Liver (tissue), 3 donors: Measurements from ENCODE around the gene CLIC5.

Source experiments
- FOXA1 ChIP-seq: IDR thresholded peaks from 2 replicates; pipeline ENCODE4 v1.6.1; 2016; ENCODE audit warnings: antibody characterized with exemption
- RAD21 ChIP-seq, 2 donors: IDR thresholded peaks; 2 replicates each; pipeline ENCODE4 v1.6.1; 2016; ENCODE audit warnings: antibody characterized with exemption in 2 of 2, mild to moderate bottlenecking in 2 of 2
- REST ChIP-seq: IDR thresholded peaks from 2 replicates; pipeline ENCODE4 v1.6.1; 2016; ENCODE audit warnings: antibody characterized with exemption, mild to moderate bottlenecking
- SP1 ChIP-seq: IDR thresholded peaks from 2 replicates; pipeline ENCODE4 v1.6.1; 2018; ENCODE audit warnings: antibody characterized with exemption, mild to moderate bottlenecking
- TAF1 ChIP-seq: conservative IDR thresholded peaks from 2 replicates; pipeline ENCODE4 v1.6.1; 2016; ENCODE audit warnings: antibody characterized with exemption, mild to moderate bottlenecking
- YY1 ChIP-seq: IDR thresholded peaks from 2 replicates; pipeline ENCODE4 v1.6.1; 2016; ENCODE audit warnings: antibody characterized with exemption, mild to moderate bottlenecking
- TF ChIP-seq, protein P1 (sequence below): fragments of 150-350 bp; IDR thresholded peaks from 2 replicates; pipeline ENCODE4 v1.5.1; 2017; ENCODE audit warnings: improper control_type of control experiment, low read depth, low read length; ENCODE audit not compliant: missing input control
- TF ChIP-seq, protein P2 (sequence below): IDR thresholded peaks from 2 replicates; pipeline ENCODE4 v1.6.1; 2016; ENCODE audit warnings: antibody characterized with exemption
- TF ChIP-seq, protein P3 (sequence below): IDR thresholded peaks from 2 replicates; pipeline ENCODE4 v1.6.1; 2016; ENCODE audit warnings: antibody characterized with exemption
- donor health status: healthy.
- donor health status: healthy.

DNA sequence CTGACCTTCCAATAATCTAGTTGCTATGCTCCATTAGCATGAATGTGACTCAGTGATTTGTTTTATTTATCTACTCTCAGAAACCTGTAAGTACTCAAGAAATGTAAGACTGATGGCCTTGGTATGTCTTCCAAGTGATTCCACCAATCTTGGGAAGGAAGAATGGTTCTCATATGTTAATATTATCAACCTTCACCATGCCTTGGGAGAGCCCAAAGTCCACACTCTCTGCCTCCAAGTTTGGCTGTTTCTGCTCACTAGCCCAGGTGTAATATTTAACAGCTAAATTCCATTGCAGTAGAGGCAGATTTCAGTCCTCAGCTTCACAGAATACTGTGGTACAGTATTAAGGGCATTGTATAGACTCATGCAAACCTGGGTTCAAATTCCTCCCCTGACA, 51.8 kb downstream of the CLIC5 start:
- TF ChIP-seq, protein P1, sequence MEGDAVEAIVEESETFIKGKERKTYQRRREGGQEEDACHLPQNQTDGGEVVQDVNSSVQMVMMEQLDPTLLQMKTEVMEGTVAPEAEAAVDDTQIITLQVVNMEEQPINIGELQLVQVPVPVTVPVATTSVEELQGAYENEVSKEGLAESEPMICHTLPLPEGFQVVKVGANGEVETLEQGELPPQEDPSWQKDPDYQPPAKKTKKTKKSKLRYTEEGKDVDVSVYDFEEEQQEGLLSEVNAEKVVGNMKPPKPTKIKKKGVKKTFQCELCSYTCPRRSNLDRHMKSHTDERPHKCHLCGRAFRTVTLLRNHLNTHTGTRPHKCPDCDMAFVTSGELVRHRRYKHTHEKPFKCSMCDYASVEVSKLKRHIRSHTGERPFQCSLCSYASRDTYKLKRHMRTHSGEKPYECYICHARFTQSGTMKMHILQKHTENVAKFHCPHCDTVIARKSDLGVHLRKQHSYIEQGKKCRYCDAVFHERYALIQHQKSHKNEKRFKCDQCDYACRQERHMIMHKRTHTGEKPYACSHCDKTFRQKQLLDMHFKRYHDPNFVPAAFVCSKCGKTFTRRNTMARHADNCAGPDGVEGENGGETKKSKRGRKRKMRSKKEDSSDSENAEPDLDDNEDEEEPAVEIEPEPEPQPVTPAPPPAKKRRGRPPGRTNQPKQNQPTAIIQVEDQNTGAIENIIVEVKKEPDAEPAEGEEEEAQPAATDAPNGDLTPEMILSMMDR, result no peak
- TF ChIP-seq, protein P2, sequence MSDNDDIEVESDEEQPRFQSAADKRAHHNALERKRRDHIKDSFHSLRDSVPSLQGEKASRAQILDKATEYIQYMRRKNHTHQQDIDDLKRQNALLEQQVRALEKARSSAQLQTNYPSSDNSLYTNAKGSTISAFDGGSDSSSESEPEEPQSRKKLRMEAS, result no peak
- TF ChIP-seq SP1 (no peak), TAF1 (no peak), RAD21 (IDR thresholded peaks at IDR 0.05) (no peak), YY1 (no peak), FOXA1 (no peak), REST (no peak)
- TF ChIP-seq, protein P3, sequence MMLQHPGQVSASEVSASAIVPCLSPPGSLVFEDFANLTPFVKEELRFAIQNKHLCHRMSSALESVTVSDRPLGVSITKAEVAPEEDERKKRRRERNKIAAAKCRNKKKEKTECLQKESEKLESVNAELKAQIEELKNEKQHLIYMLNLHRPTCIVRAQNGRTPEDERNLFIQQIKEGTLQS, result no peak
